ENCODE results near the gene IL15. TPM values are rescaled to one million over a fixed set of nuclear protein-coding genes. Genes with fewer than 3 reads are reported as not detected.
"Not testable (repeated sequence)": the region's sequence is repeated elsewhere in the genome, so short reads cannot be mapped to it uniquely, and the experiment has no call there.

Gene IL15
- total and polyA plus RNA-seq, 4 donors = 4.7 to 12.5 (median 8.1) TPM

DNA sequence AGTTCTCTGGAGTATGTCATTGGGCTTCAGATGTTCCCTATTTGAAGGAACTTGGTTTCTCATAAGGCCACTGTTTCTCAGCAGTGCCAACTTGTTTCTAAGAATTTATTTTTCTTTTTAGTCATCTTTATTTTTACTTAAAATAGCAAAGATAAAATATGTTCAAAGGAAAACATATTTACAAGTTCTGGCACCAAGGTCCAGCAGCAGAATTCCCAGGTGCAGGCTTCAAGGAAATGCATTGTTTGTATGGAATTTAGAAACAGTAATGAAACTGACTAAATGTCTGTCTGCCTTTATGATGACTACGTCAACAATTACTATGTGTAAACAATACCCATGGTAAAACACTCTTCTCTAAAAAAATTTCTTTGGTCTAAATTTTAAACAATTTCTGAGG, 109.6 kb downstream of the IL15 start:
- TF ChIP-seq CTCF (IDR thresholded peaks at IDR 0.05; ENCODE audit: control extremely low read depth, extremely low read depth) = no peak
- H3K4me3 ChIP-seq = no peak overlapping the region
- H3K4me1 ChIP-seq (ENCODE audit: control insufficient read depth in 5 of 5, insufficient read depth in 5 of 5, low read length in 5 of 5) = no peaks in the 10 kb centered on the region
- 65 to 83% methylated on average over 1 of the region's 1 CpG for WGBS, 2 donors
- no peaks in the 10 kb centered on the region for H3K27me3 ChIP-seq (ENCODE audit: control insufficient read depth in 3 of 3, insufficient read depth in 3 of 3, low read length in 2 of 3)
- H3K9ac ChIP-seq (ENCODE audit: insufficient read depth in 1 of 2, low read length in 2 of 2) = no peak overlapping the region
- ATAC-seq (ENCODE audit: insufficient read depth, low FRiP score) = no peak
- DNase-seq = no peak
- H3K9me3 ChIP-seq (ENCODE audit: control insufficient read depth in 4 of 4, insufficient read depth in 3 of 4, low read length in 3 of 4) = no peaks in the 10 kb centered on the region
- H3K36me3 ChIP-seq (ENCODE audit: control insufficient read depth in 4 of 4, insufficient read depth in 4 of 4, low read length in 4 of 4) = no peaks in the 10 kb centered on the region
- H3K27ac ChIP-seq (ENCODE audit: low read depth in 1 of 2, low read length in 1 of 2) = no peak overlapping the region

- H3K9ac ChIP-seq (ENCODE audit: insufficient read depth in 1 of 2, low read length in 2 of 2); H3K9me3 ChIP-seq (ENCODE audit: control insufficient read depth in 4 of 4, insufficient read depth in 3 of 4, low read length in 3 of 4); H3K27ac ChIP-seq (ENCODE audit: low read depth in 1 of 2, low read length in 1 of 2); H3K27me3 ChIP-seq (ENCODE audit: control insufficient read depth in 3 of 3, insufficient read depth in 3 of 3, low read length in 2 of 3); H3K36me3 ChIP-seq (ENCODE audit: control insufficient read depth in 4 of 4, insufficient read depth in 4 of 4, low read length in 4 of 4); ATAC-seq (ENCODE audit: insufficient read depth, low FRiP score); H3K4me3 ChIP-seq; DNase-seq; H3K4me1 ChIP-seq (ENCODE audit: control insufficient read depth in 5 of 5, insufficient read depth in 5 of 5, low read length in 5 of 5): not testable (repeated sequence)
- WGBS, 2 donors = 81 to 86% methylated on average over 3 of the region's 3 CpGs
Measured at GRCh38 chr4:141751806-141752205, 115.4 kb downstream of the IL15 start.

DNA sequence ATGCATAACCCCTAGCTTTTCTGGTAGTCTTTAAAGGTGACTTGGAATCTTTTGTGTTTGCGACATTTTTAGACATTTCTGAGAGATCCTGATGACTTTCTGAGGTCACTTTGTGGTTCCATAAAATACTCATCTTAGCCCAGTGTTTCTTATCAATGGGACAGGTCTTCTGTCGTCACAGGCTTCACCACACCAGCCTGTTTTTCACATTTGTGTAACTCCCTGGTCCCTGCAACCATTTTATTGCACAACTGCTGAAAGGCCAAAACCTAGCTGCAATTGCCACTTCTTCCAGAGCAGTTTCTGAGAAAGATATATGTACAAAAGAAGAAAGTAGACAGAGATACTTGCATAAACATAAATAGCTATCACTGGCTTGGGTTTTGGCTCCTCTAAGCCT, 120.9 kb downstream of the IL15 start:
- Histone ChIP-seq H3K4me1 (ENCODE audit: control insufficient read depth in 5 of 5, insufficient read depth in 5 of 5, low read length in 5 of 5) (no peaks in the 10 kb centered on the region), H3K4me3 (no peak overlapping the region), H3K9me3 (ENCODE audit: control insufficient read depth in 4 of 4, insufficient read depth in 3 of 4, low read length in 3 of 4) (no peaks in the 10 kb centered on the region), H3K27me3 (ENCODE audit: control insufficient read depth in 3 of 3, insufficient read depth in 3 of 3, low read length in 2 of 3) (no peaks in the 10 kb centered on the region), H3K27ac (ENCODE audit: low read depth in 1 of 2, low read length in 1 of 2) (no peak overlapping the region), H3K36me3 (ENCODE audit: control insufficient read depth in 4 of 4, insufficient read depth in 4 of 4, low read length in 4 of 4) (no peaks in the 10 kb centered on the region), H3K9ac (ENCODE audit: insufficient read depth in 1 of 2, low read length in 2 of 2) (no peak overlapping the region)
- TF ChIP-seq CTCF (IDR thresholded peaks at IDR 0.05; ENCODE audit: control extremely low read depth, extremely low read depth) = no peak
- WGBS, 2 donors = 60 to 78% methylated on average over 2 of the region's 2 CpGs
- DNase-seq = no peak
- ATAC-seq (ENCODE audit: insufficient read depth, low FRiP score) = no peak

DNA sequence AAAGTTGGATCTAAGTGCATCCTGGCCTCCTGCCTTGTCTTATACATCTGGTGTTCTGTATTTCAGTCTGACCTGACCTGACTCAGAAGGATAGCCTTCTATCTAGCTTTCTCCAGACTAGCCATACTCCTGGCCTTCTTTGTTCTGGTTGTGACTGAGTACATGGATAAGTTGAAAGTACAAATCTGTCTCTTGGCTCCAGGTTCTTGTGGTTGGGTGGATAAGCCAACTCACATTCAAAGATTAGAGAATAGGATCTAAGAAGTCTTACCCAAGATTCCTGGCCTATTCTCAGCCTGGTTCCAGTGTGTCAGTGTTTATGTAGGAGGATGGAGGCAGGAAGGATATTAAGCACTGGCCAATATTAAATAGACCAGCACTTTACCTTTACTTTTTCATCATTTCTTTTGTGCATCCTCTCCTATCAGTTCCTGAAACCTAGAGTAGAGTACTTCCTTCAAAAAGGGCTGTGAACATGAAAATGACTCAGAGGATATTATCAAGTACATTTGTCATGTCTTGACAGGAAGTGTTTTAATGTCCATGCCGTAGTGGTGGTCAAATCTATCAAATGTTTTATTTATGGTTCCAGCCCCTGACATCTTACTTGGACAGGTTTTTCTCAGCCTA, 123.5 kb downstream of the IL15 start:
- no peak overlapping the region for H3K27ac ChIP-seq (ENCODE audit: low read depth in 1 of 2, low read length in 1 of 2)
- H3K9ac ChIP-seq (ENCODE audit: insufficient read depth in 1 of 2, low read length in 2 of 2) = no peak overlapping the region
- 15 to 22% methylated on average over 1 of the region's 1 CpG for WGBS, 2 donors
- H3K4me3 ChIP-seq = no peak overlapping the region
- no peaks in the 10 kb centered on the region for H3K9me3 ChIP-seq (ENCODE audit: control insufficient read depth in 4 of 4, insufficient read depth in 3 of 4, low read length in 3 of 4)
- H3K36me3 ChIP-seq (ENCODE audit: control insufficient read depth in 4 of 4, insufficient read depth in 4 of 4, low read length in 4 of 4) = no peaks in the 10 kb centered on the region
- ATAC-seq (ENCODE audit: insufficient read depth, low FRiP score) (no peak), DNase-seq (no peak)
- H3K27me3 ChIP-seq (ENCODE audit: control insufficient read depth in 3 of 3, insufficient read depth in 3 of 3, low read length in 2 of 3) = no peaks in the 10 kb centered on the region
- TF ChIP-seq CTCF (IDR thresholded peaks at IDR 0.05; ENCODE audit: control extremely low read depth, extremely low read depth) = no peak
- H3K4me1 ChIP-seq (ENCODE audit: control insufficient read depth in 5 of 5, insufficient read depth in 5 of 5, low read length in 5 of 5) = no peaks in the 10 kb centered on the region

Data from lung (tissue), 12 donors.